HG03196 (cell line): ENCODE results near the gene GPR151.
A peak's percentile ranks its signal among the peaks of the same experiment; 100 is the strongest.
"Not testable (repeated sequence)": the region's sequence is repeated elsewhere in the genome, so short reads cannot be mapped to it uniquely, and the experiment has no call there.

Experiments used
- ATAC-seq: cut with Tn5 transposase; IDR thresholded peaks from one replicate; pipeline ENCODE4 v1.9.1; 2021; ENCODE audit not compliant: unreplicated experiment

GPR151 gene

DNA sequence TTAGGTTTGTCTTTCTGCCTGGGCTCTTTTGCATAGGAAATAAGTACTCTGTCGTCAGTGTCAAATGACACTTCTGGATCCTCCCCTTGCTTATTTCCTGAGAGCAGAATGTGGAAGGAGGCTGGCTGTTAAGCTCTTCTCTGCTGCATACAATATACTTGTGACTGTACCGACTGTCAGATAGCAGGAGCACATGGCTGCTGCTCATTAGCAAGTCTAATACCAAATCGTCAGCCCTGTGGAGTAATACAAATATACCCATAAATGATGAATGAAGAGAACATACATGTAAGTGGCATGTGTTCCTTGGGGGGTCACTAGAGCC lies at the start of gene GPR151:
GPR151 (minus strand) TSS at position 40 of the 325 bp plus-strand sequence. CDS start 77 bp downstream, outside the sequence.
- ATAC-seq: no peak

DNA sequence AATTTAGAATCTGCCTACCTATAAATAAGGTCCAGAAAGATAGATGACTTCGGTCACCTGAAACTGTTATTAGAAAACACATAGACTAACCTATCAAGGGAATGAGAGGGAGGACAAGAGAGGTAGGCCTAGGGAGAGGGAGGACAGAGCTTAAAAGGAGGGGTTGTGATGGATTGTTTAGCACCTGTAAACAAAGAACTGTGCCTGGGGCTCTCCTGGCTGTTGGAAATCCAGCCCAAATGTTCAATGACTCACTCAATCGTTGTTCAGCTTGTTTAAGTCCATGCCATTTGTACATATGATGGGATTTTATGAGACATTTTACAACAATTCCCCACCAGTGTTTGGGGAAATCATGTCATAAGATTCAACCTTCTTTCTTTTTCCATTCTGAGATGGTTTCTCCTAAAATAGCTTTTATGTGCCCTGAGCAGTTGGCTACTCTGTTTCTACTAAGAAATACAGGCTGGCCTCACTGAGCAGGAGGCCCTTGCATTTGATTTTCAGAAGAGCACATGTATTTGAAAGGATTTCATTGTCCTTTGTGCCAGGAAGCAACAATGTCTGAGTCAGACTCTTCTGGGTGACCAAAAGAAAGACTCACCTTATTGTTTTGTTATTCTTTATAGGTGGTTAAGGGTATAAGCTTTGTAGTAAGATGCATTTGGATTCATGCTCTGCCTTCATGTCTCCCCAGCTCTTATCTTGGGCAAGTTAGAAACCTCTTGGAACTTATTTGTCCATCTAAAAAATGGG lies 48.2 kb upstream of the GPR151 start:
- no peak for ATAC-seq

DNA sequence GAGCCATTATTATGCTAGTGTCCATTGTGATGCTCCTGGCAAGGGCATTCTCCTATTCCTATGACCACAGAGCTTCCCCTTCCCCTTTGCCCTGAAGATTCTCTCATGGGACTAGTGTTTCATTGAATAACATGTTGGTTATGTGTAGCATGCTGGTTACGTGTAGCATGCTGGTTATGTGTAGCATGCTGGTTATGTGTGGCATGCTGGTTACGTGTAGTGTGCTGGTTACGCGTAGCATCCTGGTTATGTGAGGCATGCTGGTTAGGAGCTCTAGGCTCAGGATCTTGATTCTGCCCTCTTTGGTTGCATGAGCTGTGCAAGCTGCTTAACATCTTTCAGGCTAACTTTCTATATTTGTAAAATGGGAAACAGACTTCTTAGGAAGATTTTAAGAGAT lies 46.5 kb upstream of the GPR151 start:
- no peak for ATAC-seq

DNA sequence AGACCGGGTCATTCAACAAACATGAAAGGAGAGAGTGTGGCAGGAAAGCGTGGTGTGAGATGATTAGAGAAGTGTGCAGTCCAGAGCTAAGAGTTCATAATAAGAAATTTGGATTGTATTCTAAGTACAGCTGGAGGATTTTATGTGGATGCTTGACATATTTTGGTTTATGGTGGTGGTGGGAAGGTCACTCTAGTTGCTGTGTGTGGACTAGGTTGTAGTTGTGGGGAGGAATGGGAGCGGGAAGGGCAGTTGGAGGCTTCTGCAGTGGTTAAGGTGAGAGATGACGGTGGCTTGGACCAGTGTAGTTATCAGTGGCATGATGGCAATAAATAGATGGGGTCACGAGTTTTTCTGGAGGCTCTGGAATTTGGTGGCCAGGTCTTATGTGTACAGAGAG lies 45.7 kb upstream of the GPR151 start:
- no peak for ATAC-seq

DNA sequence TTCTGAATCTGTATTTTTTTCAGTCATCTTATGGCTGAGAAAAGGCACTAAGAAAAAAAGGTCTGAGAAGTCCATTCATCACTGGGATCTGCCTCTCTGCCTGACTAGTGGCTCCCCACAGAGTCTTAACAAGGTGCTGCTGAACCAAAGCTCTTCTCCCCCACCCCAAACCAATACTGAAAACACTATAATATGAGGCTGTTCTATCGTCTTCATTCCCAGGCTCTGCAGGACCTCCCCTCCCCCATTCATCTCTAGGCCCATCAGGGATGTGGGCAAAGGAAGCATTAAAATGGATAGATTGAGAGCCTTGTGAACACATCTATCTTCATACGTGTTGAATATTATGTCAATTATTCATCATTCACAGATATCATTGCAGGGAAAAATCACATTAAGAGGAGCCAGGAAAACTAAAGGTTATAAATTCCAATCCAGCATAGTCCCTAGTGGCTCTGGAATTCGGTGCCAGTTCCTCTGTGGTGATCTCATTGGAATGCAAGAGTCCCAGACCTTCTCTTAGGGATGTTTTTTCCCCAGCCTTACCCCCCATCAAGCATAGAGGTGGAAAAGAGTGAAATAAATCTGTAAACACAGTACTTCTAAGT lies 44.3 kb upstream of the GPR151 start:
- no peak for ATAC-seq

DNA sequence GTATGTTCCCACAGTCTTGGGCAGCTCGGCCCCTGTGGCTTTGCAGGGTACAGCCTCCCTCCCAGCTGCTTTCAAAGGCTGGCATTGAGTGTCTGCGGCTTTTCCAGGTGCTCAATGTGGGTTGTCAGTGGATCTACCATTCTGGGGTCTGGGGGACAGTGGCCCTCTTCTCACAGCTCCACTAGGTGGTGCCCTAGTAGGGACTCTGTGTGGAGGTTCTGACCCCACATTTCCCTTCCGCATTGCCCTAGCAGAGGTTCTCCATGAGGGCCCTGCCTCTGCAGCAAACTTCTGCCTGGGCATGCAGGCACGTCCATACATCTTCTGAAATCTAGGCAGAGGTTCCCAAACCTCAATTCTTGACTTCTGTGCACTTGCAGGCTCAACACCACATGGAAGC lies 40.9 kb upstream of the GPR151 start:
- ATAC-seq: not testable (repeated sequence)

DNA sequence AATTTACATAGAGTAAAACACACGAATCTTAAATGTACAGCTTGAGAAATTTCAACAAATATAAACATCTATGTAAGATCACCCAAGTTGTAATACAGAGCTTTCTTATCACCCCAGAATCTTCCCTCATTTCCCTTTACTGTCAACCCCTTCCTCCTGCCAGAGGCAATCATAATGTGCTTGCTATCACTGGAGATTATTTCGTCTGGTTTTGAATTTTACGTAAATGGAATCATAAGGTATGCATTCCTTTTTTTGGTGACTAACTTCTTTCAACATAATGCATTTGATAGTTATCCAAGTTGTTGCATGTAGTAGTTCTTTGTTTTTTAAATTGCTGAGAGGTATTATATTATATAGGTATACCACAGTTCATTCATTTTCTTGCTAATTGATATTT lies 37.5 kb upstream of the GPR151 start:
- ATAC-seq: no peak

DNA sequence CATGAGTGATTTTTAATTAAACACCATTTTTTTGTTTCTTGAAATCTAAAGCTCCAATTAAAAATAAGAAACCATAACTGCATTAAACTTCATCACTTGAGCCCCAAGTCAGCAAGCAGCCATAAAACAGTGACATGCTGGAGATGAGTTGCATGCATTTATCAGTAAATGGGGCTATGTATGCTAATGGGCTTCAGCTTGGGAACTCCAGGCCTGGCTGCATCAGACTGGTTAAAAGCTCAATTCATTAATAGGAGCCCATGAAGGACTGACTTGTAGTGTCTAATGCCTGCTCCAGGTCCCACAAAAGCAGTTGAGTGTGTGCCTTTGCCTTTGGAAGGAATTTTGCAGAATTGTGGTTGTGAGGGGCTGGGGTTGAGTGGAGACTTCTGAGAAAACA lies 33.6 kb upstream of the GPR151 start:
- ATAC-seq: no peak

DNA sequence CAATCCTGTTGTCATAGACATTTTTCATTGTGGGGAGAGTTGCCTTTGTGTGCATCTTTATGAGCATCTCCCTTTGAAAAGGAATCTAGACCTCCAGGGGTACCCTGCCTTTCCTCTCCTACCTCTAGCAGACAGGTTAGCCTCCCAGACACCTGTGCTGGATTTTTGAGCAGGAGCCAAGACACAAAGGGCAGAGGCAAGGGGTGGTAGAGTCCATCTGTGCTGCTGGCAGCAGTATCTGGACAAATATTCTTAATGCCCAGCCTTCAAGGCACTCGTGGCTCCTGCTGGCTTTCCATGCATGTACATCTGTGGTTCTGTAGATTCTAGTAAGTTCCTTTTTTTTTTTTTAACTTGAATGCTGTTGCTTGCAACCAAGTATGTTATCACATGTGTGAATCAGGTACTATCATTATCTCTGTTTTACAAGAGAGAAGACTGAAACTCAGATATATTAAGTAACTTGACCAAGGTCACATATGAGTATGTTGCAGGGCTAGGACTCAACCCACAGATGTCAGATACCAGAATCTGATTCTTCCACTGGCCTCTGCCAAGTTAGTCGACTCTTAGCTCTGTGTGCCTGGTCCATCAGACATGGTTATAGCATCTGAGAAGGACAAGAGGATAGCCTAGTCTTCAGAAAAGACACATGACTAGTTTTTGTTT lies 32.9 kb upstream of the GPR151 start:
- no peak for ATAC-seq

DNA sequence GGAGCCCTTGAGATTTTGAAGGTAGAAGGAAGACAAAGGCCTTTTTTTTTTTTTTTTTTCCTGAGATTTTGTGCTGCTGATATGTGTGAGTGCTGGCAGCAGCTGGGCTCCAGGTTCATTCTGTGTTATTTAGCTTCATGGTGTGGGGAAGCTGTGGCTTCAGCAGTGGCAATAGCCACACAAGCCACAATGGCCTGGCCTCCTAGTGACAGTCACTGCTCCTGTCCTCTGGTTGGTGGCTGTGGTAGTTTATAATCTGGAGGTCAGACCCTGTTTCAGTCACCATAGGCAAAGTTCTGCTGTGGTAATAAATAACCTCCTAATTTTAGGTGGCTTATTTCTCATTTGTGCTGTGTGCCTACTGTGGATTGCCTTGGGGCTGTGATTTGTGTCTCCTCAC lies 28.2 kb upstream of the GPR151 start:
- no peak for ATAC-seq

DNA sequence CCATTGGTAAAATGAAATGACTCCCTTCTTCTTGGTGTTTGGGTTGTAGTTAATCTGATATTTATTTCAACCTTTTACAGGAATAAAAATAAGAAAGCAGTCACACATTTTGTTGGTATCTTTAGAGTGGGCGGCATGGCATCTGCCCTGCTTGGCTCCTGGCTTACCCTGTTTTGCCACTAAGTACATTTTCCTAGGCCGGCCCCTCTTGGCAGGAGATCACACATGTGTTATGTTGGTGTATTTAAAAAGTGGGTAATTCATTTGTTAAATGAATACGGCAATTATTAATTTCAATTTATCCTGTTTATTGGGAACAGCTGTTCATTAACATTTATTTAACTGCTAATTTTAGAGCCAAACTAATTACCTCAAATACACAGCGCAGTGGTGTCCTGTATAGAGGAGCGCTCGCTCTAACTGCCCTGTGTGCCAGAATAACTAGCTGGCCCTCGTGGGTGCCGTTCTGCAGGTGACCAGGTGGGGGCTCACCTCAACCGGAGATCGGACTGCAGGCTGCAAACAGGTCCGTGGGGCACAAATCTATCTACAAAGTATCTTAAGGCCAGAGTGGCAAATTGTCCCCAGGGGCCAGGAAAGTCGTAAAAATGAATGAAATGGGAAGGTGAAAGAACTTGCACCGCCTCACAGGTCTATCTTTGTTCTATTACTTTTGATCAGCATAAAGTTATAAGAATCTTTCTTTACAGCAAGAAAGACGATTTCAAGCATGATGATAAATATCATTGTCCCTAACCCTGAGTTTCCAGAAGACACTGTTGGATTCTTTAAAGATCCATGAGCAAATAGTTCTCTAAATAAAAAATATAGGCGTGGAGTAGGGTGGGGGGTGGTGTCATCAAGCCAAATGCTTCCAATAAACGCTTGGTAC lies 26.2 kb upstream of the GPR151 start:
- peak; percentile 88 for ATAC-seq

DNA sequence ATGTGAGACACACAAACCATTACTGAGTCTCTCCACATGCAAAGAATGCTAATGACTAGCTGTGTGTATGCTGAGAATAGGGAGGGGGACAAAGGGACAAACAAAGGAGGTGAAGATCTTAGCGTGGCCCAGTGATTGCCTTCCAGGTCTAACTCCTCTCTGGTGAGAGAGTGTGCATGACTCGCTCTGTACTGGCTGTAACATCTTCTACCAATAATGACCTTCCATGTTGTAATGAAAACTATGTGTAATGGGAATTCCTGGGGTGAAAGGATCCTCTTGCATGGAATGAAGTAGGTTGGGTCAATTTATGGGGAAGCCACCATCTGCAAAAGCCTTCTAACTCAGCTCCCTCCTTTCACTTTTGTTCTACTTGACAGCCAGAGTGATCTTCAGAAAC lies 24.4 kb upstream of the GPR151 start:
- ATAC-seq: no peak

DNA sequence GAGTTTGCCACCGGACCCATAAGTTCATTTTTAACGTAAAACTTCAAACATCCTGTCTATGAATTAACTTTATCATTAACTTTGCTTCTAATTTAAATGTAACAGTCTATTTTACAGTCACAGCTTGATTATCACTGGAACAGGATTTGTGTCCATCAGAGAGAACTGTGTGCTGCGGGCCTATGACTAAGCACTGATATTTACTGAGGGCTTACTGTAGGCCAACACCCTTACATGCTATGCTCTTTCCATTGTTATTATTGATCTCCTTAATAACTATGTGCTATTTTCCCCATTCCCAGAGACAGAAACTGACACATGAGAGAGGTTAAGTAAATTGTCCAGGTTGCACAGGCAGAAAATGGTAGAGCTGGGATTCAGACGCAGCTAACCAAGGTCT lies 24.0 kb upstream of the GPR151 start:
- ATAC-seq: no peak

DNA sequence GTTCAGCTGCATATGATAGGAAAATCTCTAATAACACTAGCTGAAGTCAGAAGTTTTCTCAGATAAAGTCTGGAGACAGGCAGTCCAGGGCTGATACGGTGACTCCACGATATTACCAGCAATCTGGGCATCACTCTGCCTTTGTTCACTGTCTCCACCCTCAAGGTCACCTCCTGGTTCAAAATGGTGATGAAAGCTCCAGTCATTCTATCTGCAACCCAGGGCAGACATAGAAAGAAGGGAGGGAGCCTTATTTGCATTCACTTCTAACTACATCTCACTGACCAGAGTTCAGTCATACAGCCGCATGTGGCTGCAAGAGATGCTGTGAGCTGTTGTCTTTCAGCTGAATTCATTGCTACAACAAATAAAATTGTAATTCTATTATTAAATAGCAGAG lies 22.4 kb upstream of the GPR151 start:
- no peak for ATAC-seq

DNA sequence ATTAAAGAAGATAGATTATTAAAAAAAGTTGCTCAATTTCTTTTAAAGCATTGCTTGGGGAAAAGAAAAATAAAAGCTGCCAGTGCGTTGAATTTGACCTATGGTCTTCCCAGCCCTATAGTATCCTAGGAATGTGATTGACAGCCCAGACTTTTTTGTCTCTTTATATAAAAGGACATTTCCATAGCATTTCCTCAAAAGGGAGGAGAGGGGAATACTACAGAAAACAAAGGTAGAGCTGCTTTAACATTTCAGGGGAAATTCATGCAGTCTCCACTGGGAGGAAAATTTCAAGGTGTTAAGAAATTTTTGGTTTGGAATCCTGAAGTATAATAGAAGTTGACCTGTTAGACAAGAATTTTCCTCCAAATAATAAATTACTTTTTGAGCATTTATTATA lies 17.9 kb upstream of the GPR151 start:
- no peak for ATAC-seq

DNA sequence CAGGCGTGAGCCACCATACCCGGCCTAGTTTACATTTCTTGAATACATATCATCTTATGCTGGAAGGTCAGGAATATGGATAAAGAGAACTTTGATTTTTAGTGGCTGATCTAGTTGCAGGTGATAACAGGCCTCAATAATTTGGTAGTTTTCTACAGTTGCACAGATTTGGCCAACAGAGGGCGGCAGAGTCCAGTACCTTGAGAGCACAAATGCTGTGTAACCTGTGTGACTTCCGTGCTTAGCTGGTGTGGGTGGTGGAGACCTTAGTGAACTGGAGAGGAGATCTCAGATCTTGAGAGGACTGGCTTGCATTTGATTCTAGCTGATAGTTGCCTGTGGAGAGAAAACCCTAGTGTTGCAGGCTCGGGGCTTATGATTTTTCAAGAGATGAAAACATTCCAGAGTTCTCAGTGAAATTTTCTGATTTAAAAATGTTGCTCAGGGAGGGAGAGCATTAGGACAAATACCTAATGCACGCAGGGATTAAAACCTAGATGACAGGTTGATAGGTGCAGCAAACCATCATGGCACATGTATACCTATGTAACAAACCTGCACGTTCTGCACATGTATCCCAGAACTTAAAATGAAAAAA lies 17.4 kb upstream of the GPR151 start:
- ATAC-seq: peak; percentile 92

DNA sequence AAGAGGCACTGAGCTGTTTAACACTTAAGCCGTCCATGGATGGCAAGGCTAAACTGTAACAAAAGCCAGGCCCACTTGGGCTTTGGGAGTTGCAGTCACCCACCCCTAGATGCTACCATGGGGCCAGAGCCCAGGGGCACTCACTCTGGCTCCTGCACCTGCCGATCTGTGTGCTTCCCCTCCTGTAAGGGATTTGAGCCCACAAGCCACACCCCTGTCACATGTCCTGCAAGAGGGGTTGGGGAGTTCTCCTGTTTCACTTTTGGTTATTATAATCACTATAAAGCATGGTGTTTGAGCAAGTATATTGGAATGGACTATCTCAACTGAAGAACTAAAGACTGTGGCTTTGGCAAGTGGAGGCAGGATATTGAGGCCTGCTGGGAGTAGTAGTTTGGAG lies 14.0 kb upstream of the GPR151 start:
- no peak for ATAC-seq

DNA sequence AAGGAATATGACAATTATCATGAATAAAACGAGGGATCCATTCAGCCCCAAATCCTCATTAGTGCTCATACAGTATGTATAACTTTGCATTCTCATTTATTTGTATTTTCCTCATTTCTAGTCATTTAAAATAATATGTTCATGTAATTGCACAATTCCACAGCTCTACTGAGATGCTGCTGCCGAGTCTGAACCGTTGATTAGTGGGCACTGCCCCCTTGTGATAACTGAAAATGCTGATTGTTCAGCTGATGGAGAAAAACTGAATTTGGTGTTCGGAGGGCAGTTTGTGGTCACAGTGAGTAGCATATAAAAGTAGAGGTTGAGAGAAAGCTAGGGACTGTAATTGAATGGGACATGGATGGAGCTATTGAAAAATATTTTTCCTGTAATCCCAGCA lies 12.2 kb upstream of the GPR151 start:
- no peak for ATAC-seq

DNA sequence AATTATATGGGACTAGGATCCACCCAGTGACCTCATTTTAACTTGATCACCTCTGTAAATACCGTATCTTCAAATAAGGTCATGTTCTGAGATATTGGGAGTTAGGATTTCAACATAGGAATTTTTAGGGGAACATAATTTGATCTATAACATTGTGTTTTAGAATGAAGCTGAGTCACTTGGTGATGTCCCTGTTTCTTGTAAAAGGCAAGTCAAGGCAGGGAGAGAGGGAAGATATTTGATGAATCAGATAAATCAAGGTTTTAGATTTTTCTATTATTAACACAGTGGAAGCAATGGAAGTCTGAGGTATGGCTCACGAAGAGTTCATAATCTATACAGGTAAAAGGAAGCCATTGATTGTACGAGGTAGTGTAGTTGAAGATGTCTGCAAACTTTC lies 11.8 kb upstream of the GPR151 start:
- no peak for ATAC-seq

DNA sequence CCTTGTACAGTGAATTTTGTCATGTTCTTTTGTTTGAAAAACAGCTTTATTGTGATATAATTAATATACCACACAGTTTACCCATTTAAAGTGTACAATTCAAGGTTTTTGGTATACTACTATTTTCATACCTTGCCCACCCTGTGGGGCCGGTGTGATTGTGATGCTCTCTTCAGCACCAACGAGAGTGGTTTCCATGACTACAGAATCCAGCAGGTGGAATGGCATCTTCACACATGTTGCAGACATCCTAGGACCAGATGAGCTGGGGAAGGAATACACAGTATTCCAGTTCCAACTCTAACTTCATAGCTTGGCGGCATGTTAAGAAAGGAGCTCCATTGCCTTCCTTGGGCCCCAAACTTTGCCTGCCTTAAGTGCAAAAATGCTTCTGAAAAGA lies 7.7 kb upstream of the GPR151 start:
- ATAC-seq: no peak
